Stimulated activated naive B cell treated with anti-CD40 and anti-IgM and Interleukin-4, amounts not matched to agents 10 μg/mL and 1 μg/mL and 100 μg/mL, for 72 hours (primary cell): ENCODE results near the gene KAZN.

Source experiments
- ATAC-seq, 2 donors: fragments of 150-1000 bp; cut with Tn5 transposase; replicated peaks; 2 replicates each; pipeline ENCODE4 v1.10.0; 2021; ENCODE audit warnings: moderate library complexity in 1 of 2
- DNase-seq: peaks from one replicate; pipeline ENCODE4 v3.0.0; 2021
- H3K27ac Mint-ChIP-seq: one replicate; pipeline ENCODE4 v1.8.0; 2022; ENCODE audit warnings: mild to moderate bottlenecking, mixed read lengths
- H3K27me3 Mint-ChIP-seq, 2 donors: one replicate each; pipeline ENCODE4 v1.8.0; 2022; ENCODE audit warnings: mixed read lengths in 2 of 2
- H3K36me3 Mint-ChIP-seq, 2 donors: one replicate each; pipeline ENCODE4 v1.8.0; 2022; ENCODE audit warnings: mixed read lengths in 2 of 2, mild to moderate bottlenecking in 1 of 2
- H3K4me1 Mint-ChIP-seq, 2 donors: one replicate each; pipeline ENCODE4 v1.8.0; 2022; ENCODE audit warnings: mixed read lengths in 2 of 2, mild to moderate bottlenecking in 1 of 2
- H3K4me3 Mint-ChIP-seq, 2 donors: one replicate each; pipeline ENCODE4 v1.8.0; 2022; ENCODE audit warnings: mild to moderate bottlenecking in 2 of 2, mixed read lengths in 2 of 2, moderate library complexity in 1 of 2
- H3K9me3 Mint-ChIP-seq, 2 donors: one replicate each; pipeline ENCODE4 v1.8.0; 2022; ENCODE audit warnings: mixed read lengths in 2 of 2, mild to moderate bottlenecking in 1 of 2

The KAZN gene

GRCh38 chr1:14815175-14815877, 216.8 kb downstream of the KAZN start:
- no peak for ATAC-seq

GRCh38 chr1:14817223-14818170, 219.0 kb downstream of the KAZN start:
- H3K27me3 Mint-ChIP-seq = peaks cover 0 to 5% of the 10 kb centered on the region in 2 donors
- DNase-seq (no peak), ATAC-seq (no peak)
- no peak overlapping the region for H3K27ac Mint-ChIP-seq
- peaks cover 0 to 1% of the 10 kb centered on the region in 2 donors for H3K9me3 Mint-ChIP-seq
- no peaks in the 10 kb centered on the region for H3K36me3 Mint-ChIP-seq
- no peaks in the 10 kb centered on the region for H3K4me1 Mint-ChIP-seq
- H3K4me3 Mint-ChIP-seq = no peak overlapping the region

More at GRCh38 chr1:14815175-14815877, 216.8 kb downstream of the KAZN start:
- Mint-ChIP-seq H3K4me1 (no peaks in the 10 kb centered on the region), H3K27ac (no peak overlapping the region), H3K4me3 (no peak overlapping the region), H3K27me3 (peaks cover 0 to under 1% of the 10 kb centered on the region in 2 donors), H3K36me3 (no peaks in the 10 kb centered on the region), H3K9me3 (peaks cover 0 to 1% of the 10 kb centered on the region in 2 donors)
- no peak for DNase-seq

GRCh38 chr1:14820295-14821085, 222.0 kb downstream of the KAZN start:
- Mint-ChIP-seq H3K36me3 (no peaks in the 10 kb centered on the region), H3K4me3 (no peak overlapping the region)

GRCh38 chr1:14822493-14822892, 224.0 kb downstream of the KAZN start:
- Mint-ChIP-seq H3K27ac (no peak overlapping the region), H3K4me1 (no peaks in the 10 kb centered on the region), H3K9me3 (no peaks in the 10 kb centered on the region), H3K4me3 (no peak overlapping the region), H3K27me3 (peaks cover 0 to 5% of the 10 kb centered on the region in 2 donors), H3K36me3 (no peaks in the 10 kb centered on the region)
- ATAC-seq (no peak), DNase-seq (no peak)

More at GRCh38 chr1:14820295-14821085, 222.0 kb downstream of the KAZN start:
- H3K4me1 Mint-ChIP-seq = no peaks in the 10 kb centered on the region
- H3K9me3 Mint-ChIP-seq = peaks cover 0 to 1% of the 10 kb centered on the region in 2 donors
- DNase-seq = no peak
- no peak overlapping the region for H3K27ac Mint-ChIP-seq
- peaks cover 0 to 5% of the 10 kb centered on the region in 2 donors for H3K27me3 Mint-ChIP-seq
- ATAC-seq = no peak

- H3K36me3 Mint-ChIP-seq = no peaks in the 10 kb centered on the region
- ATAC-seq (no peak), DNase-seq (no peak)
- H3K27me3 Mint-ChIP-seq = peaks cover 0 to 5% of the 10 kb centered on the region in 2 donors
- H3K4me1 Mint-ChIP-seq = no peaks in the 10 kb centered on the region
- H3K27ac Mint-ChIP-seq = no peak overlapping the region
- H3K9me3 Mint-ChIP-seq = no peaks in the 10 kb centered on the region
- H3K4me3 Mint-ChIP-seq = no peak overlapping the region
Measured at GRCh38 chr1:14822996-14823395, 224.5 kb downstream of the KAZN start.

GRCh38 chr1:14824314-14824915, 225.9 kb downstream of the KAZN start:
- Mint-ChIP-seq H3K27ac (no peak overlapping the region), H3K36me3 (no peaks in the 10 kb centered on the region), H3K27me3 (peaks cover 0 to 5% of the 10 kb centered on the region in 2 donors), H3K4me3 (no peak overlapping the region), H3K4me1 (no peaks in the 10 kb centered on the region), H3K9me3 (peaks cover 0 to 2% of the 10 kb centered on the region in 2 donors)
- ATAC-seq (no peak), DNase-seq (no peak)

- ATAC-seq = no peak
- Mint-ChIP-seq H3K27me3 (peaks cover 0 to 3% of the 10 kb centered on the region in 2 donors), H3K9me3 (peaks cover 0 to 2% of the 10 kb centered on the region in 2 donors), H3K36me3 (no peaks in the 10 kb centered on the region), H3K4me1 (no peaks in the 10 kb centered on the region), H3K4me3 (no peak overlapping the region), H3K27ac (no peak overlapping the region)
- no peak for DNase-seq
Measured at GRCh38 chr1:14825396-14825795, 226.9 kb downstream of the KAZN start.

- no peak for DNase-seq
- Mint-ChIP-seq H3K4me1 (no peaks in the 10 kb centered on the region), H3K4me3 (no peak overlapping the region), H3K27ac (no peak overlapping the region), H3K36me3 (no peaks in the 10 kb centered on the region), H3K9me3 (peaks cover 0 to 2% of the 10 kb centered on the region in 2 donors), H3K27me3 (peaks cover 0 to 2% of the 10 kb centered on the region in 2 donors)
- no peak for ATAC-seq
Measured at GRCh38 chr1:14826172-14826636, 227.7 kb downstream of the KAZN start.

- peaks cover 0 to 2% of the 10 kb centered on the region in 2 donors for H3K9me3 Mint-ChIP-seq
- H3K36me3 Mint-ChIP-seq = no peaks in the 10 kb centered on the region
- DNase-seq (no peak), ATAC-seq (no peak)
- H3K27me3 Mint-ChIP-seq = peaks cover 0 to 5% of the 10 kb centered on the region in 2 donors
- H3K27ac Mint-ChIP-seq = no peak overlapping the region
- no peaks in the 10 kb centered on the region for H3K4me1 Mint-ChIP-seq
- H3K4me3 Mint-ChIP-seq = no peak overlapping the region
Measured at GRCh38 chr1:14826731-14827326, 228.3 kb downstream of the KAZN start.

GRCh38 chr1:14827870-14828269, 229.4 kb downstream of the KAZN start:
- Mint-ChIP-seq H3K4me1 (no peaks in the 10 kb centered on the region), H3K4me3 (no peak overlapping the region), H3K27ac (no peak overlapping the region), H3K9me3 (peaks cover 0 to 2% of the 10 kb centered on the region in 2 donors), H3K36me3 (no peaks in the 10 kb centered on the region), H3K27me3 (peaks cover 0 to 5% of the 10 kb centered on the region in 2 donors)
- ATAC-seq (no peak), DNase-seq (no peak)

GRCh38 chr1:14828665-14829064, 230.2 kb downstream of the KAZN start:
- H3K36me3 Mint-ChIP-seq = no peaks in the 10 kb centered on the region
- DNase-seq = no peak
- no peak for ATAC-seq
- H3K4me1 Mint-ChIP-seq = no peaks in the 10 kb centered on the region
- H3K4me3 Mint-ChIP-seq = no peak overlapping the region
- no peak overlapping the region for H3K27ac Mint-ChIP-seq
- peaks cover 0 to 2% of the 10 kb centered on the region in 2 donors for H3K9me3 Mint-ChIP-seq
- H3K27me3 Mint-ChIP-seq = peaks cover 0 to 5% of the 10 kb centered on the region in 2 donors

- Mint-ChIP-seq H3K27me3 (peaks cover 0 to 5% of the 10 kb centered on the region in 2 donors), H3K36me3 (no peaks in the 10 kb centered on the region), H3K4me3 (no peak overlapping the region), H3K9me3 (peaks cover 2 to 5% of the 10 kb centered on the region in 2 donors), H3K27ac (no peak overlapping the region), H3K4me1 (no peaks in the 10 kb centered on the region)
- DNase-seq (no peak), ATAC-seq (no peak)
Measured at GRCh38 chr1:14835725-14836124, 237.2 kb downstream of the KAZN start.

- ATAC-seq (no peak), DNase-seq (no peak)
- Mint-ChIP-seq H3K9me3 (peaks cover 6 to 7% of the 10 kb centered on the region in 2 donors), H3K4me1 (no peaks in the 10 kb centered on the region), H3K36me3 (no peaks in the 10 kb centered on the region), H3K27ac (peak overlapping the region; percentile 73), H3K27me3 (no peaks in the 10 kb centered on the region), H3K4me3 (no peak overlapping the region)
Measured at GRCh38 chr1:14836426-14837140, 238.1 kb downstream of the KAZN start.
